T-helper 17 cell (primary cell): ENCODE data around the gene ZNF775. TPM values are rescaled to one million over a fixed set of nuclear protein-coding genes. Genes with fewer than 3 reads are reported as not detected.

ENCODE experiments used
- ATAC-seq: fragments of 150-1000 bp; cut with Tn5 transposase; 2 replicates; pipeline ENCODE4 v1.10.0; 2021; ENCODE audit warnings: mild to moderate bottlenecking, moderate library complexity
- DNase-seq, 3 donors: peaks; one replicate each; pipeline versions ENCODE4 v3.0.0 to v3.0.0-alpha.2; 2020 to 2021
- H3K9me3 ChIP-seq: one replicate; pipeline ENCODE4 v1.7.0; 2013; ENCODE audit warnings: low read length, mild to moderate bottlenecking; ENCODE audit not compliant: control insufficient read depth, poor library complexity, severe bottlenecking
- H3K27ac Mint-ChIP-seq: one replicate; pipeline ENCODE4 v1.8.0; 2022; ENCODE audit warnings: mild to moderate bottlenecking, moderate library complexity, mixed read lengths
- H3K27me3 Mint-ChIP-seq: one replicate; pipeline ENCODE4 v1.8.0; 2022; ENCODE audit warnings: mixed read lengths
- H3K36me3 Mint-ChIP-seq: one replicate; pipeline ENCODE4 v1.8.0; 2022; ENCODE audit warnings: low read depth, mixed read lengths
- H3K4me1 Mint-ChIP-seq: one replicate; pipeline ENCODE4 v1.8.0; 2022; ENCODE audit warnings: mild to moderate bottlenecking, mixed read lengths
- H3K4me3 Mint-ChIP-seq: one replicate; pipeline ENCODE4 v1.8.0; 2022; ENCODE audit warnings: mild to moderate bottlenecking, moderate library complexity, mixed read lengths
- total RNA-seq, 4 donors: library from RNA in 2 of 4; stranded (reverse) in 2 of 4; gene quantifications; one replicate each; pipeline ENCODE4 v1.2.3 and lab custom pipeline; 2022 to 2026

ZNF775 gene
- total RNA-seq, 2 donors from 2014 or later: 1.4 to 2.1 TPM

DNA sequence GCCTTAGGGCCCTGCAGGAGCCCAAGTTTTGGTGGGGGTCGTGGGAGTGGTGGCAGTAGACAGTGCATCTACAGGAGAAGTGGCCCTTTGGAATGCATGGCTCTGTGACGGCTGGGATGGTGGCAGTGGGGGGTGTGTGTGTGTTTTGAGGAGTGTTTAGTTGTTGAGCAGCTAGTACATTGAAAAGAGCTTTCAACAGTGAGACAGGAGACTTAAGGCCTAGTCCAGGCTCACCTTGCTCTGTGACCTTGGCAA is 27.1 kb downstream of the ZNF775 start:
- no peaks in the 10 kb centered on the region for H3K27me3 Mint-ChIP-seq
- DNase-seq (no peak), ATAC-seq (peak; percentile 18)
- peaks cover 4% of the 10 kb centered on the region for H3K36me3 Mint-ChIP-seq
- peak overlapping the region; percentile 98 for H3K27ac Mint-ChIP-seq
- peak overlapping the region; percentile 99 for H3K4me3 Mint-ChIP-seq
- H3K9me3 ChIP-seq: no peaks in the 10 kb centered on the region
- H3K4me1 Mint-ChIP-seq: peaks cover 37% of the 10 kb centered on the region

DNA sequence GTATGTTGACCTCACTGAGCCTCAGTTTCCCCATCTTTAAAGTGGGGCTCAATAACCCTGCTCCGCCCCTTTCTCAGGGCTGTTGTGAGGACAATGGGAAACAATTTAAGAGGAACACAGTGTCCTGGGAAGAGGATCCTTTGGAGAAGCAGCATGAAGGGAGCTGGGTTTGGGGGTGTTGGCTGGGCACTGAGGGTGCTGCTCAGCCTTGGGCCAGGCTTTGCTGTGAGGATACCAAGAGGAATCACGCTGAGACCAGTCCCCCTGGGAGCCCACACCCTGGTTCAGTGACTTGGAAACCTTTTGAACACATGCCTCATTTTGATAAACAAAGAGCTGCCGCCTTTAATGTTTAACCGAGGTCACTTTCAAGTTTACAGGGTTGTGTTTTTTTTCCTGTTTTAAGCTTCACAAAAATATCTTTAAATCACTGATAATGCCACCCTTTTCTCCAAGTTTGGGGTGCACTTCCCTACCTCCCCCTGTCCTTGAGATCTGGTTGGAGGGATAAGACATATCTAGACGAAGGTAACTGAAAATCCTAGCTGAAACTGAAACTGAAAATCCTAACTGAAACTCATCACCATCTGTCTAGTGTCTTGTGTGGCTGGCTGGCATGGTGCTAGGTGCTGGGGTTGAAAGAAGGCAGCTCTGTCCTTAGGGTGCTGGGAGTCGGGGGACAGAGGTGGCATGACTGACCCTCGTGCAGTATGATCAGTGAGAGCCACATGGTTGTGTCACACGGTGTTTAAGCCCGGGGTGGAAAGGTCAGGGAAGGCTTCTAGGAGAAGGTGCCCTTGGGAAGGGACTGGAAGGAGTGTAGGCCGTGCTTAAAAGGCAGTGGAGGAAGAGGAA is 27.7 kb downstream of the ZNF775 start:
- ATAC-seq: peak; percentile 40
- H3K27ac Mint-ChIP-seq: peak overlapping the region; percentile 98

DNA sequence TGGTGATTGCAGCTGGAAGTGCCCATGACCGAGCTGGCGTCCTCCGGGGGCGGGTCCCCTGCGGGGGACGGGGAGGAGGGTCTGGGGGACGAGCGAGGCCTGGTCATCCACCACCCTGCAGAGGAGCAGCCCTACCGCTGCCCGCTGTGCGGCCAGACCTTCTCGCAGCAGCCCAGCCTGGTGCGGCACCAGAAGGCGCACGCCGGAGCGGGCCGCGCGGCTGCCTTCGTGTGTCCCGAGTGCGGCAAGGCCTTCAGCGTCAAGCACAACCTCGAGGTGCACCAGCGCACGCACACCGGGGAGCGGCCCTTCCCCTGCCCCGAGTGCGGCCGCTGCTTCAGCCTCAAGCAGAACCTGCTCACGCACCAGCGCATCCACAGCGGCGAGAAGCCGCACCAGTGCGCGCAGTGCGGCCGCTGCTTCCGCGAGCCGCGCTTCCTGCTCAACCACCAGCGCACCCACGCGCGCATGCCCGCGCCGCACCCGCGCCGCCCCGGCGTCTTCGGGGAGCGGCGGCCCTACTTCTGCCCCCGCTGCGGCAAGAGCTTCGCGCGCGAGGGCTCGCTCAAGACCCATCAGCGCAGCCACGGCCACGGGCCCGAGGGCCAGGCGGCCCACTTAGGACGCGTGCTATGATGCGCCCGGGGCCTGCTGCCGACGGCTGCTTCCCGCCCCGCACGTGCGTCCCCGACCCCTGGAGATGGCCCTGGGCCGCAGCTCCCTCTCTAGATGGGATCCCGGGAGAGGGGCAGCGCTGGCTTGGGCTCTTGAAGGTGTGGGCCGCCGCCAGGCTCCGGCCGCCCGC is 28.7 kb downstream of the ZNF775 start:
- DNase-seq (no peak), ATAC-seq (no peak)
- no peaks in the 10 kb centered on the region for H3K9me3 ChIP-seq
- H3K27ac Mint-ChIP-seq: peak overlapping the region; percentile 98
- H3K27me3 Mint-ChIP-seq: no peaks in the 10 kb centered on the region
- H3K36me3 Mint-ChIP-seq: peaks cover 4% of the 10 kb centered on the region
- H3K4me3 Mint-ChIP-seq: no peak overlapping the region
- peaks cover 37% of the 10 kb centered on the region for H3K4me1 Mint-ChIP-seq

More for the DNA sequence above, 27.7 kb downstream of the ZNF775 start:
- Mint-ChIP-seq H3K4me3 (peak overlapping the region; percentile 99), H3K4me1 (peaks cover 37% of the 10 kb centered on the region), H3K27me3 (no peaks in the 10 kb centered on the region), H3K36me3 (peaks cover 4% of the 10 kb centered on the region)
- no peaks in the 10 kb centered on the region for H3K9me3 ChIP-seq
- DNase-seq: no peak

DNA sequence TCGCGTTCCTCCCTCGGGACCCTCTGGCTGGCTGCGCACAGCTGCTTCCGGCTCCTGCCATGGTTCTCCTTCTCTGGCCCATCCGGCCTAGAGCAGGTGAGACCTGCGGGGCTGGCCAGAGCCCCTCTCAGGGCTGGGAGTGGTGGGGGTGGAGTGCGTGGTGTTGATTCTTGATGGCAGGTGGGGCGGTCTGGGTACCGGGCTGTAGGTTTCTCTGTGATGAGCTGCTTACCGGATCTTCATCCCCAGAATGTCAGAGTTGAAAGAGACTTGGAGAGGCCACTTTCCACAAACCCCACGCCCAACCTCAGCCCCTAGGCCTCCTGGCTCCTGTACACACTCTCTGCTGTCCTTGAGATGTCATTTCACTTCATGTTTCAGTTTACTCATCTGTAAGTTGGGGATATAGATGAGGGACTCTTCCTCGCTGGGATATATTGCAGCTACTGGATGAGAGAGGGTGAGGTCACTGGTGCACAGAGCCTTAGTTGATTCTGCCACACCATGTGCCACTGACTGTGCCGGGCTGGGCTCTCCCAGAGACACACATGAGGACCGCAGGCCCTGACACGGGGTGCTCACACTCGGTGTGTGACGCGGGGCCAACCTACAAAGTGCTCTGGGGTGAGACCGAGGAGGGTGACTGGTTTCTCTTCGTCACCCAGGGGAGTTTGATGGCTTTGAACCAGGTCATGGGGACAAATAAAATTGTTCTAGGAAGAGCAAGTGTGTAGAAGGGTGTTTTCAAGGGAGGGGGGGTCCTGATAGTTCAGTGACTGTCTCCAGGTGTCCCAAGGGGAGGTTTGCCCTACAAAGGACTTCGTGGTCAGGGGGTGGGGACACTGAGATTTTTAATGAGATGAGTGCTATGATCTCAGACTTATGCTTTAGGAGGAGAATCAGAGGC is 29.5 kb downstream of the ZNF775 start:
- peaks cover 4% of the 10 kb centered on the region for H3K36me3 Mint-ChIP-seq
- ATAC-seq: peak; percentile 16
- no peaks in the 10 kb centered on the region for H3K9me3 ChIP-seq
- H3K27ac Mint-ChIP-seq: peak overlapping the region; percentile 78
- peaks cover 34% of the 10 kb centered on the region for H3K4me1 Mint-ChIP-seq
- H3K4me3 Mint-ChIP-seq: peak overlapping the region; percentile 68
- H3K27me3 Mint-ChIP-seq: no peaks in the 10 kb centered on the region
- DNase-seq: no peak

DNA sequence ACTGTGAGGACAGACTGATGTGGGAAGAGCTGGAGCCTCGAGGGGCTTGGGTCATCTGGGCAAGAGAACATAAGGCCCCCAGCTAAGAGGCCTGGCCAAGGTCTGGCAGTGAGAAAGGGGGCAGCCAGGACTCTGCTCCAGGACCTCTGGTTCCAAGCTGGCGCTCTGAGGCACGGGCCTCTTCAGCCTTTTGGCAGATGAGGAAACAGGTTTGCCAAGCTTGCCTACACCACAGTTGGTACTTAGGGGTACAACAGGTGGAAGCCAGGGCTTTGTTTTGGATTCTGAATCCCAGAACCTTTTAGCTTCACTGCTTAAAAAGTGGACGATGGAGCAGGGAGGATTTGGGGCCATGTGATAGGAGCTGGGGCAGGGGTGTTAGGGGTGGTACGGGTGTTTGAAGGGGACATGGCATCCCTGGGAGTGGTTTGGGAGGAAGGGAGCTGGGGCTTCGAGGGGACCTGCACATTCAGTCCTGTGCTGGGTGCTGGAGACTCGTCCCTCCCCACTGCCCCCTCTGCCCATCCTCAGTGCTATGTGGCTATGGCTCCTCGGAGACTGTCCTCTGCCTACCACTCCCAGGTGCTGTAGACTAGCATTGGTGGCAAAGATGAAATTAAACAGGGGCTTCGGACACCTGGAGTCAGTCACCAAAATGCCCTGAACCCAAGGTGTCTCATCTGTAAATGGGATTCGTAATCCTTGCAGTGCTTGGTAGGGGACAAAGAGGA is 30.3 kb downstream of the ZNF775 start:
- Mint-ChIP-seq H3K36me3 (peaks cover 4% of the 10 kb centered on the region), H3K27me3 (no peaks in the 10 kb centered on the region), H3K4me1 (peaks cover 28% of the 10 kb centered on the region), H3K27ac (peak overlapping the region; percentile 78), H3K4me3 (no peak overlapping the region)
- no peak for DNase-seq
- no peak for ATAC-seq
- H3K9me3 ChIP-seq: no peaks in the 10 kb centered on the region

DNA sequence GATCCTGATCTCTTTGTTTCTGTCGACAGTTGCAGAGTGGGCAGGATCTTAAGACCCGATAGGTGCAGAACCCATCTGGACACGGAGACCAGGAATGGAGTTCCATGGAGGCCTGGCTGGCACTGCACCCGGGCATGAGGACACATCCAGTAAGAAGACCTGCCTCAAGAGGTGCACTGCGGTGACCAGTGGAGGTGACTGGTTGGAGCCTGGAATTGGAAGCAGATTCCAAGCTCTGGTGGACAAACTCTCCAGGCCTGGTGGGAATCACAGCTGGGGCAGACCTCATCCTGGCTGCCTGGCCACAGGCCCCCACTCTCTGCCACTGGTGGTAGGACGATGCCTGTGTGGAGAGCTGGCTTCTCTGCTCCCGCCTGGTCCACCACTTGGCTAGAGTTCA is 31.0 kb downstream of the ZNF775 start:
- Mint-ChIP-seq H3K27ac (no peak overlapping the region), H3K36me3 (peaks cover 4% of the 10 kb centered on the region), H3K4me1 (peaks cover 26% of the 10 kb centered on the region), H3K4me3 (no peak overlapping the region), H3K27me3 (no peaks in the 10 kb centered on the region)
- ATAC-seq (no peak), DNase-seq (no peak)
- no peaks in the 10 kb centered on the region for H3K9me3 ChIP-seq

DNA sequence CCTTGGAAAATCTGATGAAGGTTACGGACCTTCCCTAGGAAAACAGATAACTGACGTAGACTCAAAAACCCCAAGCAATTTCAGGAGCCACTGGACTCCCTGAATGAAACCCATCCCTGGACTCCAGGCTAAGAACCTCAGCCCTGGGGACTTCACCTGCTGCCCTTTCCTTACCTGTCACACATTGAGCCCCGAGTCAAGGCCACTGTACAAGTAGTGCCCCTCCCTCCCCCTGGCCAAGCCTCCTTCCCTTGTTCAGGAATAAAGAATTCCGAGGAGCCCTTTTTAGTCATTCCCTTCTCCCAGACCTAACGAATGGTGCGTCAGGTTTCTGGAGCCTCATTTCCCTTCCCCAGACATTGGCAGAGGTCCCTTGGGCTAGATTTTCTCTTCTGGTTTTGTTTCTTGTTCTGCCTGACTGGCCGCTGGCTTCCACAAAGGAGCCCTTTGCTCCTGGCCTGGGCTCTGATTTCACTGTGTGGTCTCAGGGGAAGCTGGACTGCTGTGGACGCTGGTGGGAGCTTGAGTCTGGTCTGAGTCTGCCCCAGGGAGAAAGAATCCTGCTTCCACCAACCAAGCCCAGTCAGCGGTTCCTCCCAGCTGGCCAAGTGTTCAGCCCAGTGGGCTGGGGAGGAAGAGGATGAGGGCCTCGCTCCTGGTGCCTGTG is 31.7 kb downstream of the ZNF775 start:
- ATAC-seq: no peak
- DNase-seq: no peak
- peaks cover 2% of the 10 kb centered on the region for H3K36me3 Mint-ChIP-seq

DNA sequence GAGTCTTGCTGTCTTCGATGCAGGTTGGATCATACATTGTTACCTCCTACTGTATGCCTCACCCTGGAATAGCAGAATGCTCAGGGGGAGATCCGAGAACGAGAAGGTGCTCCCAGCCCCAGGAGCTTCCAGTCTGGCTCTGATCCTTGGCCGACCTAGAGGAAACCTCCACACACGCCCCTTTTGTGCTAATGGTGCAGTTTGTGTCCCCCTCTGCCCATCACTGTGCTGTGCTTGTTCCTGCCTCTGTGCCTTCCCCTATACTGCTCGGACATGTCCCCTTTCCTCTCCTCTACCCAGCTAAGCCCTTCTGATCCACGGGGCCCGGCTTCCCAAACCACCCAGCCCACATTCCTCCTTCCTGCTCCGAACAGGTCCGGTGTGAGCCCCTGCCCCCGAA is 32.5 kb downstream of the ZNF775 start:
- Mint-ChIP-seq H3K27me3 (no peaks in the 10 kb centered on the region), H3K36me3 (peaks cover 2% of the 10 kb centered on the region), H3K4me1 (peaks cover 16% of the 10 kb centered on the region), H3K4me3 (no peak overlapping the region), H3K27ac (peak overlapping the region; percentile 61)
- DNase-seq: no peak
- H3K9me3 ChIP-seq: no peaks in the 10 kb centered on the region
- no peak for ATAC-seq

More for the DNA sequence above, 31.7 kb downstream of the ZNF775 start:
- peaks cover 23% of the 10 kb centered on the region for H3K4me1 Mint-ChIP-seq
- H3K4me3 Mint-ChIP-seq: no peak overlapping the region
- H3K9me3 ChIP-seq: no peaks in the 10 kb centered on the region
- H3K27ac Mint-ChIP-seq: peak overlapping the region; percentile 61
- no peaks in the 10 kb centered on the region for H3K27me3 Mint-ChIP-seq

DNA sequence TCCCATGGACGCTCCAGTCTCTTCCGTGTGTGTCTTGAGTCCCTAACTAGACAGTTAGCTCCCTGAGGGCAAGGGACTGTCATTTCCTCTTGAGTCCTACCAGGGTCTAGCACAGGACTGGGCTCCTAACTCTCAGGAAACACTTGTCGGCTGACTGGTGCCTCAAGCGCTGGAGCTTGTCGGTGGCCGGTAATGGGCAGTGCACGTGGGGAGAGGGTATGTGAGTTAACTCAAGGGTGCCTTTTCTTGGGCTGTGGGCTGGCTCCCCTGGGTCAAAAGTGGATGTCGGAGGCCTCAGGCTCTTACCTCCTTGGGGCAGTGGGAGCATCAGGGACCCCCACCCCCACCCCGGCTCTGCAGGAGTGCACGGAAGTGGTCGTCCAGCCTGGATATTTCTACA is 32.9 kb downstream of the ZNF775 start:
- Mint-ChIP-seq H3K36me3 (peaks cover 1% of the 10 kb centered on the region), H3K4me3 (no peak overlapping the region), H3K4me1 (peaks cover 13% of the 10 kb centered on the region), H3K27ac (peak overlapping the region; percentile 61), H3K27me3 (no peaks in the 10 kb centered on the region)
- no peak for DNase-seq
- ATAC-seq: no peak
- no peaks in the 10 kb centered on the region for H3K9me3 ChIP-seq

DNA sequence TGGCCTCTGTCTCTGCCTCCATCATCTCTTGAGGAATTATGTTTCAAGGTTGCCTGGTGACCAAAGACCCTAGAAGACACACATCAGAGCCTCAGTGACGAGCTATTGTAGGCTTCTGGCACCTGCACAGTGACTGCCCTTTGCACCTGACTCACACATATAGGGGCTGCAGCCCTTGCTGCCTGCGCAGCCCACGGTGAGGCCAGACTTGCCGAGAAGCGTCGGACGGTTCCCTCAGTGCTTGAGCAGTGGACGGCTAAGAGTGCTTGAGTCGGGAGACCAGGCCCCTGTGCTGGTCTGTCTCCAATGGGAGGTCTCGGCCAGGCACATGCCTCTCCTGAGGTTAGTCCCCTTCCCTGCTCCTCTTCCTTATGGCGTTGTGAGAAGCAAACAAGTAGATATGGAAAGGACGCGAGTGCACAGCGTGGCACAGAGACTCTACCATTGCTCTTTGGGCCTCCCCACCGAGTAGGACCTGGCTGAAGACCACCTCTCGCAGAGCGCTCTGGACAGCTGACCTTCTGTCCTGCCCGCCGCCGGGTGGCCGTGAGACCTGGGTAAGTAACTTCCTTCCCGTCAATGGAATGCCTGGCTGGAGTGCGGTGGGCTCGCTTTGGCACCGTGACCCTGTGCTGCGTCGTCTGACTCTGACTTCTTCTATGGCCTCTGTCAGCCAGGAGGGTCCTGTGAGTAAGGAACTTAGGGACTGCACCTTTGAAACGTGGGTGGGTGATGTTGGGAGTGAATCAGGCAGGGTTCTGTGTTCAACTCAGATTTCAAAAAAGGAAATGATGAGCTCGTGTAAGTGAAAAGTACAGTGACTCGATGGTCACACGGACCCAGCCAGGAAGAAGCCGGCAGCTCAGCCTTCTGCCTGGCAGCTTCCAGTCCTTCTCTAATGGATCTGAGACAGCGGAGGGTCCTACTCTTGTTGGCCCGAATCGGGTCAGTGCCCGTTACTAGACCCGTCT is 33.7 kb downstream of the ZNF775 start:
- H3K9me3 ChIP-seq: no peaks in the 10 kb centered on the region
- H3K4me3 Mint-ChIP-seq: peak overlapping the region; percentile 67
- no peak for DNase-seq
- H3K27me3 Mint-ChIP-seq: no peaks in the 10 kb centered on the region
- H3K4me1 Mint-ChIP-seq: peaks cover 11% of the 10 kb centered on the region
- peak overlapping the region; percentile 34 for H3K27ac Mint-ChIP-seq
- ATAC-seq: no peak
- no peaks in the 10 kb centered on the region for H3K36me3 Mint-ChIP-seq

DNA sequence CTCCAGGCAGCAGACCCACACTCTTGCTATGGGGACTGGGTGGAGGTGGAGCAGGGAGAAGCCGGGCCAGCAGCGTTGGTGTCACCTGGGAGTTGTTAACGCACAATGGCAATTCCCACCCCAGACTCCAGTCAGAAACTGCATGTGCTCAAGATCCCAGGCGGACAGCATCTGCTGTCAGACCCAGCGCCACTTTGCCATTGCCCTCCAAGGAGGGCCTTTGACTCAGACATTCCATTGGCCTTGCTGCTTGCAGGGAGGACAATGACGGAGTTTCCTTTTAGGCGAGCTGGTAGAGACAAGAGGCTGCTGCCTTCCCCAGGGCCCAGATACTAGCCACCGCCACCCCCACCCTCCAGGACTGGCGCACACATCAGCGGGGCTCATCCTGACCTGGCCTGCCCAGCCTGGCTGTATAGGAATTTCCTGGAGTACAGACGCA is 34.5 kb downstream of the ZNF775 start:
- H3K36me3 Mint-ChIP-seq: no peaks in the 10 kb centered on the region
- peaks cover 9% of the 10 kb centered on the region for H3K4me1 Mint-ChIP-seq
- no peaks in the 10 kb centered on the region for H3K9me3 ChIP-seq
- H3K27me3 Mint-ChIP-seq: no peaks in the 10 kb centered on the region
- ATAC-seq (no peak), DNase-seq (no peak)
- H3K4me3 Mint-ChIP-seq: no peak overlapping the region
- H3K27ac Mint-ChIP-seq: peak overlapping the region; percentile 34
